HG03108 (cell line): ENCODE data around the gene AFTPH.

Experiments
- ATAC-seq: cut with Tn5 transposase; IDR thresholded peaks from one replicate; pipeline ENCODE4 v1.9.1; 2021; ENCODE audit warnings: moderate library complexity; ENCODE audit not compliant: unreplicated experiment

Gene AFTPH

DNA sequence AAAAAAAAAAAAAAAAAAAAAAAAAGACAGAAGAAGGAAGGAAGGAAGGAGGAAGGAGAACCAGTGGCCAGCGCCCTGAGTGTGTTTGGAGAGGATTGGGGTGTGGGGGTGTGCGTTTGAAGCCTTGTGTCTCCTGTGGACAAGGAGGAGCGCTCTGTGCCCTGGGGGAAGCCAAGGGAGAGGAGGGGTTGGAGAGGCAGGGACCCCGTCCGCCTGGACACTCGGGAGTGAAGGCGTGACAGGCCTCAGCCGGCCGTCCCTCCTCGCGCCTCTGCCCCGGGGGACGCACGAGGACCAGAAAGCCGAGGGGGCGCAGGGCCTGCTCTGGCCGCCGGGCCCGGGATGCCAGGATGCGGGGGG, 84.7 kb downstream of the AFTPH start:
- peak; percentile 1 for ATAC-seq

DNA sequence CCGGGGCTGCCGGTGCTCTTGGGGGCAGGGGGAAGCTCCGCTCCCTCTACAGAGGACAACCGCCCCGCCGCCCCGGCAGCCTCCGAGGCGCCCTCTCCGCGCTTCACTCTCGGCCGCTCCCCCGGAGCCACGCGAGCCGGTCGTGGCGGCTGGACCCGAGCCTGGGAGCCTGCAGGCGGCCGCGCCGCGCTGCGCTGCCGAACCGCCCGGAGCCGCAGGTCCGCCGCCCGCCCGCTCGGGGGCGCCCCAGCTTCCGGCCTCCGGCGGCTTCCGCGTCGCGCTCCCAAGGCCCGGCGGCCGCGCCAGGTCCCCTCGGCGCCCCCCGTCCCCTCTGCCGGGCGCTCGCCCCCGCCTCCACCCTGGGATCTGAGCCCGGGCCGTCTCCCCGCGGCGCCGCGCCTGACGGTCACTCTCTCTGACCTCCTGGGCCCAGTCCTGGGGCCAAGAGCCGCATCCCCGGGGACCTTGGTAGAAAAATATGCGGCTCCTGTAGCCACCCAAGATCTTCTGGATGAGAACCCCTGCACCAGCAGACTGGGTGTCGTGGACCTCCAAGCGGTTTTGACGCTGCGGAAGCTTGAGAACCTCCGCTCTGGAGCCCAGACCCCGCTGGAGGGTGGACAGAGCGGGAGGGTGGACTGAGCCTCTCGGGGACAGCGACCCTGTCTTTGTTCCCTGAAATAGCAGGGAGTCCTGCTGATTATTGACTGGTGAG, 85.3 kb downstream of the AFTPH start:
- peak; percentile 36 for ATAC-seq

DNA sequence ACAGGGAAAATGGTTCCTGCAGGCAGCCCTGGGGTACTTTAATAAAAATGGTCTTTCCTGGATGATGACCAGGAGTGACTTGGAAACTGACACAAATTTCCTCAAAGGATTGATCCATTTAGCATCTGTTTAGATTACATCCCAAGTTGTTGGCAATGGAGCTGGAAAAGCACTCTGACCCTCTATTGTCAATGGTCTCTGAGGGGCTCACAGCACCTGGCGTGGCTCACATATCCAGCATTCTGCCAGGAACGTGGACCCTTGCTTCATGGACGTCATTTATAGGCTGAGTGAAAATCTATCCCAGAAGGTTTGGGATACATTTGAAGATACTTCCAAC, 85.8 kb downstream of the AFTPH start:
- no peak for ATAC-seq

DNA sequence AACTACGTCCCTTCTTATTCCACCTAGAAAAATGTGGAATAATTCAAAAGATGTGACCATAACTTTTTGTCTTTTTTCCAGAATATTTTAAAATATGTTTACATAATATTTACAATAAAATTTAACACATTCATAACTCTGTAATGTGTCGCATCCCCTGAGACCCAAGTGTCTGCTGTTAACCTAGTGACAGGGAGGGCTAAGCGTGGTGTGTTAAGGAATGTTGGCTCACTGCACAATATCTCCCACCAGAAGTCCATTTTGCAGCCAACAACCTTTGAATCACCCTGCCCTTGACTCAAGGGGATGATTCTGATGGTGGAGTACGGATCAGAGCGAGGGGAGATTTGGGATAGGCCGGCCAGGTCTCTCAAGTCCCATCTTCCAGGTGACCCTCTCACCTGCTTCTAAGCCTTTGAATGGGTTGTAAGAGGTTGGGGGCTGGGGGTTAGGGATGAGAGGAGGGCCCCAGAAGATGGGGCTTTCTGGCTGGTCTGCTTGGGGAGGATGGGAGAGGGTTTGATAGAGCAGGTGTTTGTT, 86.3 kb downstream of the AFTPH start:
- ATAC-seq: no peak

DNA sequence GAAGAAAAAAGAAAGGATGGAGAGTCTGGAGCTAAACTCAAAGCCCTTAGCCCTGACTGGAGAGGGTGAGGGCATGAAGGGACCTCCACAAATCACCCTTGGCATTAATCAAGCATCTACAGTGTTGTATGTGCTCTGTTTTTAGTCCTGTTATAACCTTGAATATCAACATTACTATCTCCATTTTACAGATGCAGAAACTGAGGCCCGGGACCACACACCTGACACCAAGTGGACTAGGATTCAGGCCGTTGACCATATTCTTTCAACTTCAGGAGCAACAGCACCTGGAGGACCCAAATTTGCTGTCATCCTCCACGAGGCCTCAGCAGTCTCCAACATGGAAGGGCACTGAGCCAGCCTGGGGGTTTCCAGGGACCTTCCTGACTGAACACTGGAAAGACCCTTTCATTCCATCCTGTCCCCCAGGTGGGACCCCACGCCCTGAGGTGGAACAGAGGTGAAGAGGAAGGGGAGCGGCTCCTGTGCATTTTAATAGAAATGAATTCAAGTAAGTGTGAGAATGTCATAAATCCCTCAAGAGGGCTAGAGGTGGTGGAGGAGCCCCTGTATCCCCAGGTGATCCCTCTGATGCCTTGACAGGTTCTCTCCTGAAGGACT, 88.6 kb downstream of the AFTPH start:
- no peak for ATAC-seq

DNA sequence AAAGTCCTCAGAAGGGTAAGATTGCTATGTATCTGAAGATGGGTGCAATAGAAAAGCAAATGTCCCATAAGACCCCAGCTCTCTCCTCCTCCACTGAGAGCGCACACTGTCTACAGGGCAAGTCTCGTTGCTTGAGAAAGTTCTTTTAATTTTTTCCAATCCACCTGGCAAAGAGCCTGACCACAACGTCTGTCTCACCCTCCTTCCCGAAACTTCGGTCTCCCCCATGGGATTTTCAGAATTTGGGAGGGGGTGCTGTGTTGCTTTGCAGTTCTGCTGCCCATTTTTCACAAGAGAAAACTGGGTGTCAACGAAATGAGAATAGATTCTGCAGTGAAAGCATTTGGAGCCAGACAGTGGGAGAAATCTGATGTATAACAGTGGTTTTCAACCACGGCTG, 89.1 kb downstream of the AFTPH start:
- no peak for ATAC-seq

DNA sequence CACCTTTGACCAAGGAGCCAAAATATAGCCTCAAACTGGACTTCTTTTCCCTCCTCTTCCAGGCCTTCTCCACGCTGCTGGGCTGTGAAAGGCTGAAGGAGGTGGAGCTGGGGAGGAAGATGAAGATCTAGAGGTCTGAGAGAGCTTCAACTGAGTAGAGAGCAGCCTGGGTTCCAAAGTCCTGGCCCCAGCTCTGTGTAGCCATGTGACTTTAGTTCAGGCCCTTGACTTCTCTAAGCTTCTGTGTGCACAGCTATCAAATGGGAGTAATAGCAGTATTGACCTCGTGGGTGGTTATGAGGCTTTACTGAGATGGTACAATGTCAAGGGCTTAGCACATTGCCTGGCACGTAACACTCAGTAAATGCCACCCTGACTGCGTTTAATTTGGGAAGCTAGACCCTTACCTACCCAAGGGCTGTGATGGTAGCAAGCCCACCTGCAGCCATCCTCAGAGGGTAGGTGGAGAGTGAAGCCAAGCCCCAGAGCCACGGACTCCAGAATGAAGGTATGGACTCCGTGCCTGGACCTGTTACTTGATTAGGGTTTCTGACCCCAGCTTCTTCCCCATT, 91.2 kb downstream of the AFTPH start:
- ATAC-seq: no peak

DNA sequence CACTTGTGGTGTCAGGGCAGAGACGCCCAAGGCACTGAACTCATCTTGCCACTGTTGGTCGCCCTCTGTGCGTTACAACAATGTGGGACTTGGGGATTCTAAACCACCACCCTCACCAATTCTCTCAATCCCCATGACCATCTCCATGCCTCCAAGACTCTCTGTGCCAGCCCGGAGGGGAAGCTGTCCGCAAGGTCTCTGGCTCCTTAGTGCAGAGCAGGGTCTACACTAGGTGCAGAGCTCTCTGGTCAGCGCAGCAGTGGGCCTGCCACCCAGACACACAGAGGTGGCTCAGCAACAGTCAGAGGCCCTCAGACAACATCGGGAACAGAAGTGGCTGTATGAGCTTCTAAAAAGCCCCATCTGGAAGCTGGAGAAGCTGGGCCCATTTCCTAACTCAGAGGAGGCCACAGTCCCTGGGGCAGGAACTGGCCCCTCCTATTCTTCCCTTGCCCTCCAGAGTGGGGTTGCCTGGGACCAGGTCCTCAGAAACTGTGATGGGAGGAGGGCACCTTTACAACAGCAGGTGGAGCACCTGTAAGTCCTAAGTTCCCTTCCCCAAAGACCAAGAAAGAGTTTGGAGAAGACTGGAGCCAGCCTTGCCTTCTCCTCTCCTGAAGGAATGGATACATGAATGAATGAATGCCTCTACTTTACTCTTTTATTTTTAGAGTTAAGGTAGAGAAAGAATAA, 91.9 kb downstream of the AFTPH start:
- ATAC-seq: no peak

DNA sequence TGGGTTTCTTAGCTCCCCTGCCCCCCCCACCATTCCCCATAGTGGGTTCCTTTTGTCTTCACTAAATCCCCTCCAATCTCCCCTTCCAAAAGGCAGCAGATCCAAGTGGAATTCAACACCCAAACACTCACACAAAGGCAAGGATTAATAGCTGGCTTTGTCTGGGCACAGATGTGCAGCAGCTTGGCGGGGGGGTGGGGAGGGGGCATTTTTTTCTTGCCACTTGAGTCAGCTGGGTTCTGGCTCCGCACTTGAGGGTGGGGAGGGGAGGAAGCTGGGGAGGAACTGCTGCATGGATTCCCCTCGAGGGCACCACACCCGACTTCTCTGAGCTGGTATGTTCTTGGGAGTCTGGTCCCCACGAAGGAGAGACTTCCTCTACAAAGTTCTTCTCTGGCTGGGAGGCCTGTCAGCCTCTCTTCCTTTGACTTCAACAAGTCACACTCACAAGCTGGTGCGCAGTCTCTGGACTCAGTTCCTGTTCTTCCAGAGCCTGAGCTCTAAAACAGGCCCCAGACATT, 93.6 kb downstream of the AFTPH start:
- no peak for ATAC-seq

DNA sequence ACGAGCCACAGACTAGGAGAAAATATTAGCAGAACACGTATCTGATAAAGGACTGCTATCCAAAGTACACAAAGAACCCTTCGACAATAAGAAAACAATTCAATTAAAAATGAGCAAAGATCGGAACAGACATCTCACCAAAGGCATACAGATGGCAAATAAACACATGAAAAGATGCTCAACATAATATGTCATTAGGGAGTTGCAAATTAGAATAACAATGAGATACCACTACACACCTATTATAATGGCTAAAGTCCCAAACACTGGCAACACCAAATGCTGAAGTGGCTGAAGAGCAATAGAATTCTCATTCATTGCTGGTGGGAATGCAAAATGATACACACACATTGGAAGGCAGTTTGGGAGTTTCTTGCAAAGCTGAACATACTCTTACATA, 96.5 kb downstream of the AFTPH start:
- ATAC-seq: no peak

DNA sequence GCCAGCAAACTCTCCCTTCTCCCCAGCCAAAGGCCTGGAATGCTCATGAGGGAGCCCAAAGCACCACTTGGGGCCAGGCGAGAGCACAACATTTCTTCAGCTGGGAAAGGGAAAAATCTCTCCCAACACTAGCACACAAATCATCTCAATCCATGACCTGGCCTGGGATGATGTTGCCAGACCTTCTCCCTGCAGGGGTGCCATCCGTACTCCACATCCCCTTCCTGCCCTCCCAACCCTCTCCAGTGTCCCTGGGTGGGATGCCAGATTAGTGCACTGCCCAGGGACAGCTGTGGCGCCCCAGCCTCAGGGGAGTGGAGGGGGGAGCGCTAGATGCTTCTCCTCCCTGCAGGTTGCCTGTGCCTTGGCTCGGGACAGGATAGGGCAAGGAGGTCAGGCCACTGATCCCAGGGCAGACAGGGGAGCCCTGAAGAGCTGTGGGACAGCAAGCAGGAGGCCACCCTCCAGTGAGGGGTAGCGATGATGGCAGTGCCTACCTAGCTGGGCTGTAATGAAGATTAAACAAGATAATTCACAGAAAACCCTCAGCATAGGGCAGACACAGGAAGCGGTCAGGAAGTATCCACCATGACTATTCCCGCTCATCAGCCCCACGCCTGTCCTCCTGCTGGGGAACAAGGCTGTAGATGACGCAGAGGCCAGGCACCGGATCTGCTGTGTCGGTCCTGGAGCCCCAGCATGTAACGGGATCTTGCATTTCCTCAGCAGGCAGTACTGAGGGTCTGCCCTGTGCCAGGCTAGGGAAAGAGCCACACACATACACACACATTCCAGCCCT, 98.5 kb downstream of the AFTPH start:
- no peak for ATAC-seq

DNA sequence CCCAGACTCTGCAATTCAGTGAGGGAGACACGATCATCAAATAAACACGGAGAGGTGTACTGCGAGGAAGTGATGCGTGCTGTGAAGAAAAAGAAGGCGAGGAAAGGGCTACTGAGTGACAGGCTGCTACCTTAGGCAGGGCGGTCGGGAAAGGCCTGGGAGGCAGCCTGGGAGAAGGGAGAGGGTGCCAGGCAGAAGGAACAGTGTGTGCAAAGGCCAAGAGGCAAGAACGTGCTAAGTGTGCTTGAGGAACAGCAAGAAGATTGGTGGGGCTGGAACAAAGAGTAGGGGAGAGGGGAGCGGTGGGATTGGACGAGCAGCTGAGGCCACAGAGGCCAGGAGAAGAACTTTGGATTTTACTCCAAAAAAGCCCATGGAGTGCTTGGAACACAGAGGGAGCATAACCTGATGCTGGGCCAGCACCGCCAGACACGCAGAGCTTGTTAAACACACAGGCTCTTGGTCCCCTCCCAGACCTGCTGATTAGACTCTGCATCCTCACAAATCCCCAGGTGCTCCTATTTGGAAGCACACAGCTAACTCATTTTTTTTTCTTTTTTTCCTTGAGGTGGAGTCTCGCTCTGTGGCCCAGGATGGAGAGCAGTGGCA, 99.2 kb downstream of the AFTPH start:
- ATAC-seq: no peak

DNA sequence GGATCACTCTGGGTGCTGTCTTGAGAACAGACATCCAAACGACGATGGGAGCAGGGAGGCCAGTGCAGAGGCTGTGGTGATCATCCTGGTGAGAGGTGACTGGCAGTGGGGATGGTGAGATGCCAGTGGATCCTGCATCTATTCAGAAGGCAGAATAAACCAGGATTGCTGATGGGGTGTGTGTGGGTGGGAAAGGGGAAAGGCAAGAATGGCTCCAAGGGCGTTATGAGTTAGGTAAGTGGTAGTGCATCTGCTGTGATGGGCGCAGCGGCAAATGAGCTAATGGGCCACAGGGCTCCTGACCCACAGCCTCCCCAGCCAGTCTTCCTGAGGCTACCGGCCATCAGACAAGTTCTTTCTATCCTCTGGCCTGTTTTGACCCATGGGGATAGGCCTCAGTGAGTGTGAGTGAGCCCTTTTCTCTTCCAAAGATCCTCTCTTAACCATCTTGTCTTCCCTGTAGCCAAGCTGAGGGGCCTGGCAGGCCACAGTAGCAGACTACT, 100.0 kb downstream of the AFTPH start:
- ATAC-seq: no peak

DNA sequence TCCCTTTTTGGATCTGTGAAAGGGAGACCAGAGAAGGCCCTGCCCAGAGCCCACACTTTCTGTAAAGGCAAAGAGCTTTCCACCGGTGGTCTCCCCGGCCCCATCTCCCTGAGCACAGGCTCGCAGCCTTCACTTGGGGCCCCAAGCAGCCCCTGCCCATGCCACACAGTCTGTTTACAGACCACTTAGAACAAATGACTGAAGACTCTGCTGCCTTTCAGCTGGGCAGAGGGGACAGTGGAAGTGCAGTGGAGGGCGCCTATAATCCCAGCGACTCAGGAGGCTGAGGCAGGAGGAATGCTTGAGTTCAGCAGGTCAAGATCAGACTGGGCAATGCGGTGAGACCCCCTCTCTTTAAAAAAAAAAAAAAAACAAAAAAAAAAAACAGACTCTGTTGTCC, 100.7 kb downstream of the AFTPH start:
- ATAC-seq: no peak

DNA sequence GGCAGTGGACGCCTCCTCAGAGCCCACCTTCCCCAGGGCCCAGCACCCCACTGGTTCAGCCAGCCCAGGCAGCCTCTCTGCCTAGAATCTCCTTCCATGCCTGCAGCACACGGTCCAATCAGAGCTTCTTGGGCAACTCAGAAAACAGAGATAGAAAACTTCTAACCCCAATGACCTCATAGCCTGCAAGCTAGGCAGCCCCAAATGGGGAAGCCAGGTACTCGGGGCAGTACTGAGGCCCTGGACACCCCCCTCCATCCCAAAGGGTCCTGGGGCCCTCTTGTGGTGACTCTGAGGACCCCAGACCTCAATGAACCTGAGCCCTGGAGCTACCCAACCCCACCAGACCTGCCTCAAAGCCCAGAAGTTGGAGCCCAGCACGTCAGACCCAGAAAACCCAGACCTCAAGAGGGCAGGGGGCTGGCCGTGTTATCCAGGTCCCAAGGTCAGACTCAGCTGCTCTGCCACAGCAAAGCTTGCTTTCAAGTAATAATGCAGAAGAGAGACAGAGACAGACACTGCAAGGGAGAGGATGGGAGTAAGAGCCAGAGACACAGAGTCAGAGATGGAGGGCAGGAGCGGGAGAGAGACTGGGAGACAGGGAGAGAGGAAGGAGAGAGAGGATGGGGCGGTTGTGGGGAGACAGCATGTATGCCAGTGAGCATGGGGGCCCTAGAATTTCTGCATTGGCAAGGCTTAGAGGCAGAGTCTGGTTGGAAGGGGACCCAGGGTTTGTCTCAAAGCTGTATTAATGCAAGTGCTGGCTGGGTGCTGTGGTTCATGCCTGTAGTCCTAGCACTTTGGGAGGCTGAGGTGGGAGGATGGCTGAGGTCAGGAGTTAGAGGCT, 101.4 kb downstream of the AFTPH start:
- no peak for ATAC-seq

DNA sequence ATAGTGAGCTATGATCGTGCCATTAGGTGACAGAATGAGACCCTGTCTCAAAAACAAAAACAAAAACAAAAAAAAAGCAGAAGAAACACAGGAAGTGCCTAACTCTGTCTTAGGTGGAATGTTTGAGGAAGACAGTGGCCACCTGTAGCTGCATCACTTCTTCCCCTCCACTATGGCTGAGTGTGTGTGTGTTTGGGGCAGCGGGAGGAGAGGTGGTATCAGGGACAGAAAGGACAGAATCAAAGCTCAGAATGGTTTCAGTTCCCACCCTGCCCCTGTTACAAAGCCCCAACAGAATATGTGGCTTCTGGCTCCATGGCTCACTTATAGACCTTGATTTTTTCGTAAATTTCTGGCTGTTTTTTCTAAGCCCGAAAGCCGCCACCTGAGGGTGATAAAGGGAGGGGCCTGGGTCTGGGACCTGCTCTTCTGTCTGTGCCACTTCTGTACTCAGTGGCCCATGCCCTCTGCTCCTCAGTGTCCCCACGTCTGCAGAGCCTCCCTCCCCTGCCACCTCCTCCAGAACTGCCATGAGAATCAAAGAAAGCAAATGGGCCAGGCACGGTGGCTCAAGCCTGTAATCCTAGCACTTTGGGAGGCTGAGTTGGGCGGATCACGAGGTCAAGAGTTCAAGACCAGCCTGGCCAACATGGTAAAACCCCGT, 102.2 kb downstream of the AFTPH start:
- no peak for ATAC-seq

DNA sequence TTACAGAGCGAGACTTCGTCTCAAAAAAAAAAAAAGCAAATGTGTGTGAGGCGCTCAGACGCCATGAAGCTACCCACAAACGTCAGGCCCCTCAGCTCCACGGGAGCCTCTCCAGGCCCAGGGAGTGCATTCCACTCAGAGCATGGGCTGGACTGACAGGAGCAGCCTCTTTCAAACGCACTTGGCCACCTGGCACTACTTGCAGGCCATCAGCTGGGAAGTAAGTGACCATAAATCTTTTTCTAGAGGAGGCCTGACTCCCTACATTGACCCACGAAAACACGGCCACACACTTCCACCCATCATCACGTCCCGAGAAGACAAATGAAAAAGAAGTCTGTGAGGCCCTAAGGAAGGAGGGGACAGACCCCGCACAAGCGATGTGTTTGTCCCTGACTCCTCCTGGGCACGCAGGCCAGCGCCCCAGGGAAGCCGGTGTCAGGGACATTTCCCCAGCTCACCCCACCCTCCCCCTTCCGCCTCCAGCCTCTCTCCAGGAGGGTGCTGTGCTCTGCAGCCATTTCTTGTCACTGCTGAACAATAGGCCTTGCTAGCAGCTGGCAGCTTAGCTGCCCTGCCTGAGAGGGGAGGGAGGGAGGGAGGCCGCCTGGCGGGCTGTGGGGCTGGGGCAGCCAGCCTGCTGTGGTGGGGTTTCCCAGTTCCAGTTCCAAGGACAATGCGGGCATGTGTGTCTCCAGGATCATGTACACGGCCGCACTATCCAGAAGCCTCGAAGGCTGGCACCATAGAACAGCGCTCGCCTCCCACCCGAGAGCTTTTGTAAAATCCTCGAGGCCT, 103.0 kb downstream of the AFTPH start:
- no peak for ATAC-seq
